Astrocyte (in vitro differentiated cells and primary cell): ENCODE results near the gene ATXN1. TPM values are rescaled to one million over a fixed set of nuclear protein-coding genes. Genes with fewer than 3 reads are reported as not detected.
"Not testable (repeated sequence)": the region's sequence is repeated elsewhere in the genome, so short reads cannot be mapped to it uniquely, and the experiment has no call there.

ENCODE experiments used
- DNase-seq: peaks from one replicate; pipeline ENCODE4 v3.0.0-alpha.2; 2010; ENCODE audit warnings: low read depth
- FAIRE-seq: peaks from 2 replicates; lab custom pipeline; 2011; peaks lifted over from hg19 to GRCh38; lab: Jason Lieb, UNC
- H2AFZ ChIP-seq: 2 replicates; pipeline ENCODE4 v1.6.0; 2012; ENCODE audit warnings: low read depth, low read length, inconsistent platforms
- H3K27ac ChIP-seq: 2 replicates; pipeline ENCODE4 v1.5.1; 2011; ENCODE audit warnings: low read depth, low read length, inconsistent platforms
- H3K27me3 ChIP-seq: 2 replicates; pipeline ENCODE4 v1.6.0; 2011; ENCODE audit warnings: low read length, inconsistent platforms; ENCODE audit not compliant: insufficient read depth
- H3K36me3 ChIP-seq: 2 replicates; pipeline ENCODE4 v1.5.1; 2011; ENCODE audit warnings: low read length, inconsistent platforms; ENCODE audit not compliant: insufficient read depth
- H3K4me1 ChIP-seq: 2 replicates; pipeline ENCODE4 v1.5.1; 2011; ENCODE audit warnings: low read length, inconsistent platforms; ENCODE audit not compliant: insufficient read depth
- H3K4me2 ChIP-seq: 2 replicates; pipeline ENCODE4 v1.6.0; 2012; ENCODE audit warnings: low read length, inconsistent platforms
- H3K4me3 ChIP-seq: 2 replicates; pipeline ENCODE4 v1.5.1; 2011; ENCODE audit warnings: low read depth, mild to moderate bottlenecking, low read length, inconsistent platforms; ENCODE audit not compliant: insufficient read depth
- H3K79me2 ChIP-seq: 2 replicates; pipeline ENCODE4 v1.6.0; 2012; ENCODE audit warnings: mild to moderate bottlenecking, low read length, inconsistent platforms; ENCODE audit not compliant: insufficient read depth
- H3K9ac ChIP-seq: 2 replicates; pipeline ENCODE4 v1.6.0; 2012; ENCODE audit warnings: mild to moderate bottlenecking, low read length, inconsistent platforms
- H3K9me3 ChIP-seq: 2 replicates; pipeline ENCODE4 v1.5.1; 2012; ENCODE audit warnings: low read depth, mild to moderate bottlenecking, low read length, inconsistent platforms; ENCODE audit not compliant: insufficient read depth
- H4K20me1 ChIP-seq: 2 replicates; pipeline ENCODE4 v1.6.0; 2012; ENCODE audit warnings: low read length, inconsistent platforms; ENCODE audit not compliant: insufficient read depth
- H3K27ac Mint-ChIP-seq: one replicate; pipeline ENCODE4 v1.8.0; 2021; ENCODE audit warnings: mild to moderate bottlenecking, mixed read lengths; ENCODE audit not compliant: unreplicated experiment
- H3K27me3 Mint-ChIP-seq: one replicate; pipeline ENCODE4 v1.8.0; 2021; ENCODE audit warnings: low read depth, mixed read lengths; ENCODE audit not compliant: unreplicated experiment
- H3K36me3 Mint-ChIP-seq: one replicate; pipeline ENCODE4 v1.8.0; 2021; ENCODE audit warnings: low read depth, mixed read lengths; ENCODE audit not compliant: unreplicated experiment
- H3K4me1 Mint-ChIP-seq: one replicate; pipeline ENCODE4 v1.8.0; 2021; ENCODE audit warnings: low read depth, mixed read lengths; ENCODE audit not compliant: unreplicated experiment
- H3K4me3 Mint-ChIP-seq: one replicate; pipeline ENCODE4 v1.8.0; 2021; ENCODE audit warnings: mild to moderate bottlenecking, moderate library complexity, mixed read lengths; ENCODE audit not compliant: unreplicated experiment
- H3K9me3 Mint-ChIP-seq: one replicate; pipeline ENCODE4 v1.8.0; 2021; ENCODE audit warnings: mild to moderate bottlenecking, mixed read lengths; ENCODE audit not compliant: unreplicated experiment
- CTCF ChIP-seq: IDR thresholded peaks from 2 replicates; pipeline ENCODE4 v1.5.1; 2011; ENCODE audit warnings: low read depth, mild to moderate bottlenecking, inconsistent platforms, low read length, moderate library complexity; ENCODE audit not compliant: insufficient read depth
- EZH2 ChIP-seq: IDR thresholded peaks from 2 replicates; pipeline ENCODE4 v1.6.1; 2012; ENCODE audit warnings: mild to moderate bottlenecking, low read length, inconsistent platforms; ENCODE audit not compliant: insufficient read depth
- total RNA-seq: library from RNA; stranded (reverse); gene quantifications from 2 replicates; pipeline ENCODE4 v1.2.1, GENCODE V29; 2021

ATXN1 gene
- total RNA-seq, 1 donor from 2014 or later = 70.9 TPM

- no peak for TF ChIP-seq EZH2
- no peak for TF ChIP-seq CTCF
- Histone ChIP-seq H3K36me3 (no peaks in the 10 kb centered on the region), H3K27ac (peak overlapping the region; percentile 94), H3K9ac (peak overlapping the region; percentile 10), H4K20me1 (no peaks in the 10 kb centered on the region), H3K4me1 (peaks cover 33% of the 10 kb centered on the region), H2AFZ (no peak overlapping the region), H3K4me3 (no peak overlapping the region), H3K27me3 (no peaks in the 10 kb centered on the region), H3K9me3 (no peaks in the 10 kb centered on the region), H3K4me2 (peak overlapping the region; percentile 81), H3K79me2 (peaks cover 84% of the 10 kb centered on the region)
- Mint-ChIP-seq H3K27ac (peak overlapping the region; percentile 75), H3K36me3 (peaks cover 13% of the 10 kb centered on the region), H3K27me3 (no peaks in the 10 kb centered on the region), H3K4me1 (peaks cover 35% of the 10 kb centered on the region), H3K9me3 (no peaks in the 10 kb centered on the region), H3K4me3 (no peak overlapping the region)
- DNase-seq (no peak), FAIRE-seq (no peak)
Observed at GRCh38 chr6:16711546-16712254, 49.6 kb downstream of the ATXN1 start.

- peaks cover 42% of the 10 kb centered on the region for H3K4me1 ChIP-seq
- no peak for FAIRE-seq
- peaks cover 7% of the 10 kb centered on the region for H3K36me3 Mint-ChIP-seq
- no peak overlapping the region for H3K4me3 ChIP-seq
- no peaks in the 10 kb centered on the region for H3K27me3 ChIP-seq
- no peaks in the 10 kb centered on the region for H3K9me3 Mint-ChIP-seq
- H3K4me2 ChIP-seq = peak overlapping the region; percentile 28
- no peaks in the 10 kb centered on the region for H3K27me3 Mint-ChIP-seq
- TF ChIP-seq EZH2 = no peak
- no peak for TF ChIP-seq CTCF
- no peak overlapping the region for H3K9ac ChIP-seq
- H4K20me1 ChIP-seq = peaks cover 13% of the 10 kb centered on the region
- no peak overlapping the region for H3K4me3 Mint-ChIP-seq
- no peak overlapping the region for H2AFZ ChIP-seq
- no peaks in the 10 kb centered on the region for H3K36me3 ChIP-seq
- H3K4me1 Mint-ChIP-seq = peaks cover 52% of the 10 kb centered on the region
- no peak overlapping the region for H3K27ac Mint-ChIP-seq
- H3K79me2 ChIP-seq = peaks cover 89% of the 10 kb centered on the region
- H3K27ac ChIP-seq = no peak overlapping the region
- no peaks in the 10 kb centered on the region for H3K9me3 ChIP-seq
- no peak for DNase-seq
Observed at GRCh38 chr6:16706911-16707783, 54.1 kb downstream of the ATXN1 start.

GRCh38 chr6:16706491-16706890, 54.8 kb downstream of the ATXN1 start:
- H3K36me3 Mint-ChIP-seq = not testable (repeated sequence)

More at GRCh38 chr6:16706491-16706890, 54.8 kb downstream of the ATXN1 start:
- not testable (repeated sequence) for H3K27me3 ChIP-seq, H3K4me3 Mint-ChIP-seq, H3K27ac ChIP-seq, H3K4me3 ChIP-seq, H3K9ac ChIP-seq, H3K36me3 ChIP-seq, H3K9me3 Mint-ChIP-seq, H3K9me3 ChIP-seq, H3K4me2 ChIP-seq, H2AFZ ChIP-seq, FAIRE-seq, H3K27ac Mint-ChIP-seq, H3K27me3 Mint-ChIP-seq, DNase-seq
- H3K4me1 Mint-ChIP-seq = peaks cover 48% of the 10 kb centered on the region
- H3K4me1 ChIP-seq = peaks cover 35% of the 10 kb centered on the region
- peaks cover 83% of the 10 kb centered on the region for H3K79me2 ChIP-seq
- peaks cover 13% of the 10 kb centered on the region for H4K20me1 ChIP-seq
